Esophagus squamous epithelium (tissue), 5 donors: ENCODE measurements around the gene ASAH2. TPM values are rescaled to one million over a fixed set of nuclear protein-coding genes. Genes with fewer than 3 reads are reported as not detected.

Source experiments
- DNase-seq: peaks from one replicate; lab custom pipeline; 2025; lab: John Stamatoyannopoulos, UW
- H3K27ac ChIP-seq, 4 donors: fragments of 200-600 bp; sonication (generic); one replicate each; pipeline ENCODE4 v1.5.1; 2016 to 2019; ENCODE audit warnings: mild to moderate bottlenecking in 1 of 4
- H3K27me3 ChIP-seq, 4 donors: fragments of 200-600 bp; sonication (generic); 1 replicate in 3 of 4; 2 replicates in 1 of 4; pipeline versions ENCODE4 v1.5.1 to v1.6.0; 2017 to 2021; ENCODE audit warnings: antibody characterized with exemption in 1 of 4
- H3K36me3 ChIP-seq, 3 donors: fragments of 200-600 bp; sonication (generic); one replicate each; pipeline ENCODE4 v1.5.1; 2016 to 2019
- H3K4me1 ChIP-seq, 3 donors: fragments of 200-600 bp; sonication (generic); one replicate each; pipeline ENCODE4 v1.5.1; 2017 to 2019
- H3K4me3 ChIP-seq, 4 donors: fragments of 200-600 bp; sonication (generic); 1 replicate in 3 of 4; 2 replicates in 1 of 4; pipeline ENCODE4 v1.5.1; 2016 to 2019; ENCODE audit warnings: mild to moderate bottlenecking in 2 of 4, moderate library complexity in 1 of 4
- H3K9me3 ChIP-seq, 3 donors: fragments of 200-600 bp; sonication (generic); one replicate each; pipeline ENCODE4 v1.5.1; 2016 to 2019
- POLR2A ChIP-seq, 4 donors: fragments of 450-650 bp; IDR thresholded peaks; one replicate each; pipeline ENCODE4 v1.6.1; 2017; ENCODE audit warnings: antibody characterized with exemption in 4 of 4, mild to moderate bottlenecking in 4 of 4, moderate library complexity in 3 of 4
- WGBS, 2 donors: methylation state at CpG; one replicate each; pipeline ENCODE4 v1.1.5; 2018; 5-methylcytosine and 5-hydroxymethylcytosine counted together
- intact Hi-C: fragments of 100-400 bp; cut with DNase I; formaldehyde crosslinking; loops from one replicate; pipeline ENCODE4 v1.15.0; 2022
- total RNA-seq, 4 donors: library from RNA; depleted of rRNA; stranded (reverse); fragments of >200 nt; gene quantifications; one replicate each; pipeline ENCODE4 v1.1.0, GENCODE V29; 2016
- TF ChIP-seq, protein P1 (sequence below), 6 experiments: fragments of 450-650 bp in 4 of 6; fragments of 200-600 bp in 2 of 6; sonication (generic) in 2 of 6; IDR thresholded peaks; one replicate each; pipeline ENCODE4 v1.5.1; 2016 to 2019; ENCODE audit warnings: antibody characterized with exemption in 6 of 6, mild to moderate bottlenecking in 4 of 6, moderate library complexity in 4 of 6
- donor health status: DM: yes; HTN: yes; CAD: no.

The ASAH2 gene
- 1 to 10 TPM in 1 of 4 donors, under 1 TPM in 3; 0.32 to 5.9 (median 0.54) TPM for total RNA-seq

DNA sequence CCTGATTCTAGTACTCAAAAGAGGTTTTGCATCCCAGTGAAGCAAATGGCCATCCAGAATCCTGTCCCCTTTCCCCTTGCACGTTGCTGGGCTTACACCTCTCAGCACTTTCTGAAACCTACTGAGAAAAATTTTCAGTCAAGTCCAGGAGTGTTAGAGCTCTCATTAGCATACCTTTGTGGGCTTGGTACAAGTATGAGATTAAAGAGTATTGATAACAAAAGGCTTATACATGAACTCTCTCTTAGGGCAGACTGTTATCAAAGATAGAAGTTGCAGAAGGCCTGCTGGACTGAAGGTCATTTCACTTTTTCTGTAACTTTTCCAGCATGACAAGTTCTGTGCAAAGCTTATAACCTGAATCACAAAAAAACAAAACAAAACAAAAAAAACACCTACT lies at the start of gene ASAH2:
Gene ASAH2 (minus strand): TSS at position 123 of the 400 bp plus-strand sequence. CDS start 2,906 bp downstream, outside the sequence.
- Histone ChIP-seq H3K4me3 (no peak within 1 kb of the TSS), H3K27ac (no peak within 1 kb of the TSS), H3K36me3 (no peaks in the 10 kb centered on the region), H3K27me3 (no peaks in the 10 kb centered on the region), H3K4me1 (no peaks in the 10 kb centered on the region), H3K9me3 (no peaks in the 10 kb centered on the region)
- DNase-seq, result no peak
- 30 to 38% methylated on average over 1 of the region's 1 CpG for WGBS, 2 donors
- intact Hi-C loops, result no loop called here
- TF ChIP-seq, protein P1, sequence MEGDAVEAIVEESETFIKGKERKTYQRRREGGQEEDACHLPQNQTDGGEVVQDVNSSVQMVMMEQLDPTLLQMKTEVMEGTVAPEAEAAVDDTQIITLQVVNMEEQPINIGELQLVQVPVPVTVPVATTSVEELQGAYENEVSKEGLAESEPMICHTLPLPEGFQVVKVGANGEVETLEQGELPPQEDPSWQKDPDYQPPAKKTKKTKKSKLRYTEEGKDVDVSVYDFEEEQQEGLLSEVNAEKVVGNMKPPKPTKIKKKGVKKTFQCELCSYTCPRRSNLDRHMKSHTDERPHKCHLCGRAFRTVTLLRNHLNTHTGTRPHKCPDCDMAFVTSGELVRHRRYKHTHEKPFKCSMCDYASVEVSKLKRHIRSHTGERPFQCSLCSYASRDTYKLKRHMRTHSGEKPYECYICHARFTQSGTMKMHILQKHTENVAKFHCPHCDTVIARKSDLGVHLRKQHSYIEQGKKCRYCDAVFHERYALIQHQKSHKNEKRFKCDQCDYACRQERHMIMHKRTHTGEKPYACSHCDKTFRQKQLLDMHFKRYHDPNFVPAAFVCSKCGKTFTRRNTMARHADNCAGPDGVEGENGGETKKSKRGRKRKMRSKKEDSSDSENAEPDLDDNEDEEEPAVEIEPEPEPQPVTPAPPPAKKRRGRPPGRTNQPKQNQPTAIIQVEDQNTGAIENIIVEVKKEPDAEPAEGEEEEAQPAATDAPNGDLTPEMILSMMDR (IDR thresholded peaks at IDR 0.05), result no peak
- TF ChIP-seq POLR2A (IDR thresholded peaks at IDR 0.05), result no peak

DNA sequence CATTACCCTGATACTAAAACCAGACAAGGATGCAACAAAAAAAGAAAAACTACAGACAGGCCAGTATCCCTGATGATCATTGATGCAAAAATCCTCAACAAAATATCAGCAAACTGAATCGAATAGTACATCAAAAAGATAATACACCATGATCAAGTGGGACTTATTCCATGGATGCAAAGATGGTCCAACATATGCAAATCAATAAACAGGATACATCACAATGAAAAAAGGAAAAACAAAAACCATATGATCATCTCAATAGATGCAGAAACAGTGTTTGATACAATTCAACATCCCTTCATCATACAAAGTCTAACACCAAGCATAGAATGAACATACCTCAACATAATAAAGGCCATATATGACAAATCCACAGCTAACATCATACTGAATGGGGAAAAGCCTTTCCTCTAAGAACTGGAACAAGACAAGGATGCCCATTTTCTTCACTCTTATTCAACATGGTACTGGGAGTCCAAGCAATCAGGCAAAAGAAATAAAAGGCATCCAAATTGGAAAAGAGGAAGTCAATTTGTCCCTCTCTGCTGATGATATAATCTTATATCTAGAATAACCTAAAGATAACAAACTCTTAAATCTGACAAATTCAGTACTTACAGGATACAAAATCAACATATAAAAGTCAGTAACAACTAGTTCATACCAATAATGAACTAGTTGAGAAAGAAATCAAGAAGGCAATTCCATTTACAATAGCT lies 48.8 kb upstream of the ASAH2 start:
- intact Hi-C loops, result no loop called here
- no peak for TF ChIP-seq POLR2A (IDR thresholded peaks at IDR 0.05)
- TF ChIP-seq, protein P1 (IDR thresholded peaks at IDR 0.05), result no peak
- Histone ChIP-seq H3K27ac (no peak overlapping the region), H3K9me3 (peaks cover 0 to 5% (median 0%) of the 10 kb centered on the region in 3 donors), H3K4me3 (no peak overlapping the region), H3K27me3 (no peaks in the 10 kb centered on the region), H3K36me3 (no peaks in the 10 kb centered on the region), H3K4me1 (no peaks in the 10 kb centered on the region)
- WGBS, 2 donors, result 88 to 100% methylated on average over 1 of the region's 1 CpG
- DNase-seq, result no peak

DNA sequence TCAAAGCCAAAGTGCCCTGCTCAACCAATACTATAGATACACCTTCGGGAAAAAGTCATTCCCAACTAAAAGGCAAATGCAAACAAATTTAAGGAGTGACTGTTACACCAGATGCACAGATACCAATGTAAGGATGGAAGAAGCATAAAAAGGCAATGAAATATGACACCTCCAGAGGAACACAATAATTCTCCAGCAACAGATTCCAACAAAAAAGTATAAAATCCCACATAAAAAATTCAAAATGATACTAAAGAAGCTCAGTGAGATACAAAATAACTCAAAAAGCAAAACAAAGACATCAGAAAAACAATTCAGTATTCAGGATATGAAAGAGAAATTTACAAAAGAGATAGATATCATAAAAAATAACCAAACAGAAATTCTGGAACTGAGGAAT lies 44.1 kb upstream of the ASAH2 start:
- DNase-seq, result no peak
- Histone ChIP-seq H3K9me3 (peaks cover 0 to 5% (median 0%) of the 10 kb centered on the region in 3 donors), H3K4me1 (no peaks in the 10 kb centered on the region), H3K36me3 (no peaks in the 10 kb centered on the region), H3K27ac (no peak overlapping the region), H3K4me3 (no peak overlapping the region), H3K27me3 (no peaks in the 10 kb centered on the region)
- intact Hi-C loops, result no loop called here
- TF ChIP-seq, protein P1 (IDR thresholded peaks at IDR 0.05), result no peak
- no peak for TF ChIP-seq POLR2A (IDR thresholded peaks at IDR 0.05)
- WGBS, 2 donors, result 61% methylated on average over 1 of the region's 1 CpG; no CpG with 5 or more reads in 1 of the 2 donors

DNA sequence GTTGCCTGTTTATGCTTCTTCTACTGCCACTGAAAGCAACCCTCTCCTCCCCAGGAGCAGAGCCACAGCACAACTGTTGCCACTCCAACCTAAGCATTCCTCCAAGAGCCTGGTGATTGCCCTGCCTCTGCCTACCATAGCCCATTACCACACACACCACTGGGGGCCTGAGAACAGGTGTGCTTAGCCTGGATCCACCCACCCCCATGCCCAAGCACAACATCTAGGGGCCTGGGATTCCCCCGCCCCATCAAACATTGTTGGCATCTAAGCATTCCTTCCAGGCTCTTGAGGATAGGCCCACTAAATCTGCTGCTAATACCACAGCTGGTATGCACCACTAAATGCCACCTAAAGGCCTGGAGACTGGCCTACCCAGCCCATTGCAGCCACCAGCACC lies 43.3 kb upstream of the ASAH2 start:
- Histone ChIP-seq H3K4me3 (no peak overlapping the region), H3K4me1 (no peaks in the 10 kb centered on the region), H3K9me3 (peaks cover 0 to 5% (median 0%) of the 10 kb centered on the region in 3 donors), H3K36me3 (no peaks in the 10 kb centered on the region), H3K27me3 (no peaks in the 10 kb centered on the region), H3K27ac (no peak overlapping the region)
- TF ChIP-seq POLR2A (IDR thresholded peaks at IDR 0.05), result no peak
- TF ChIP-seq, protein P1 (IDR thresholded peaks at IDR 0.05), result no peak
- no peak for DNase-seq
- intact Hi-C loops, result no loop called here
- WGBS, 2 donors, result no CpG with 5 or more reads among the region's 1 CpG

DNA sequence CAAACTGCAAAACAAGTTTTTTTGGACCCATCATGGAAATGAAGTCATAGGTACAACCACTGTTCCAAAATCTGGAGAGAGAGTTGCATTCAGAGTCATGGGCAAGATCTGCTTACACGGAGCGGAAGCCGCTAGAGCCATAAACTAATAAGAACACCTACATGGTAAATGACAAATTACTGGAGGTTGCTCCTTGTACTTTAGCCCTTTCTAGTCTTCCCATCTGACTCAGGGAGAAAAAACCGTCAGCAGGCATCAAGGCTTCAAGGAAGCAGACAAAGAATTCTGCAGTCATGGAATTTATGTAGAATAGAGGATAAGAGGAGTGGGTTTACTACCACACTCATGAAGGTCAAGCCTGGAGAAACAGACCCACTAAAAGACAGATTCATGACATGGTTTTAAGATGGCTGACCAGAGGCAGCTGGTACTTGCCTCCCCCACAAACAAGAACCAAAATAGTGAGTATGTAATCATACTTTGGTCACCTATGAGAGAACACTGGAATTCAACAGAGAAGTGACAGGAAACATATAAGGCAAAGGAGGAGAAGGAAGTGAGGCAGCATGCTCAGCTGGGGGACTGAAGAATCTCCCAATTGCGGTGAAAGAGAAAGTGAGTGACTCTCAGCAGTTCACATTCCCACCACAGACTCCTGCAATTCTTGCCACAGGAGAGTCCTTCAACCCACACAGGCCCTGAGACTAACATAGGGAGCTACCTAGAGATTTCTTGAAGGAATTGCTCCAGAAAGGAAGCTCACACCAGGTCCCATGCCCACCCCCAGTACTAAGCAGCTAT lies 42.4 kb upstream of the ASAH2 start:
- Histone ChIP-seq H3K9me3 (peaks cover 0 to 5% (median 0%) of the 10 kb centered on the region in 3 donors), H3K27me3 (no peaks in the 10 kb centered on the region), H3K4me3 (no peak overlapping the region), H3K4me1 (no peaks in the 10 kb centered on the region), H3K27ac (no peak overlapping the region), H3K36me3 (no peaks in the 10 kb centered on the region)
- TF ChIP-seq, protein P1 (IDR thresholded peaks at IDR 0.05), result no peak
- TF ChIP-seq POLR2A (IDR thresholded peaks at IDR 0.05), result no peak
- intact Hi-C loops, result no loop called here
- 85 to 87% methylated on average over 5 of the region's 5 CpGs for WGBS, 2 donors
- no peak for DNase-seq
